HT1080 (cell line): ENCODE data around the gene LHFPL6. TPM values are rescaled to one million over a fixed set of nuclear protein-coding genes. Genes with fewer than 3 reads are reported as not detected.

Experiments
- DNase-seq: peaks from one replicate; pipeline ENCODE4 v3.0.0-alpha.2; 2015; ENCODE audit warnings: low read depth
- total RNA-seq: library from RNA; depleted of rRNA; stranded (reverse); fragments of >200 nt; shearing (Covaris generic); gene quantifications from 2 replicates; pipeline ENCODE4 v1.2.3, GENCODE V29; 2014

The LHFPL6 gene
- total RNA-seq, 1 experiment from 2014 or later, result 17.8 TPM

DNA sequence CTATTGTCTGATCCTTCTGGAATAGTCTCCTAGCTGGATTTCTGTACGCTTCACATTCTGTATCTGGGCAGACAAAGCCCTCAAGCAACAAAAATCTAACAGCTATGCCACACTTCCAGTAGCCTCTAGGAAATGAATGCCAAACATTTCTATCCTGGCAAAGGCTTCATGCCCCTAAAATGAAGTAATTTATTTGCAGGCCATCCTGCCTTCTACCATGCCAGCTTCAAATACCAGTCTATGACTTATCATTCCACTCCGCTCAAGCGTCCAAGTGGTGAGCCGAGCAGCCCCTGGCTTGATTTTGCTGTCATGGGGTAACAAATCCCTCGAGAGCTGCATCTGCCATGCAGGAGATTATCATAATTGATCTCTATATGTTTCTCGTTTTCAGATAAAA is 86.9 kb downstream of the LHFPL6 start:
- DNase-seq, result no peak

DNA sequence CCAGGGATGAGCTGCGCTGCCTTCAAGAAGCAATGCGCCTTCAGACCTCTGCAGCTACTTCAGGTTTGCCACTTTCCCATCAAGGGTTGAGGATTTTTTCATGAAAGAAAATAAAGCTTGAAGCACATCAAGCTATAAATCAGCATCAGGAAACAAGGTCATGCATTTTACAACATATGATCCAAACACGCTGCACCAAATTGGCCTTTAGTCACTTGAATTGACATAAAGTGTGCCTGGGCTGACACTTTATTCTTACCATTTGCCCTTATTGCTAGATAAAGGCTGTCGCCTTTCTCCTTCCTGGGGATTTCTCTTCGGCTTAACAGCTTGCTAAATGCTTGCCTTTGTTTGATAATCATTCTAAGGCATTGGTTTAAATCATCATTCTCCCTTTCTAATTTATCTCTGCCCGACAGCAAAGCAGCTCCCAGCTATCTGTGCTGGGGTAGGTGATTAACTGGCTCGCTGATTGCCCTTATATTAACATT is 87.7 kb downstream of the LHFPL6 start:
- no peak for DNase-seq

DNA sequence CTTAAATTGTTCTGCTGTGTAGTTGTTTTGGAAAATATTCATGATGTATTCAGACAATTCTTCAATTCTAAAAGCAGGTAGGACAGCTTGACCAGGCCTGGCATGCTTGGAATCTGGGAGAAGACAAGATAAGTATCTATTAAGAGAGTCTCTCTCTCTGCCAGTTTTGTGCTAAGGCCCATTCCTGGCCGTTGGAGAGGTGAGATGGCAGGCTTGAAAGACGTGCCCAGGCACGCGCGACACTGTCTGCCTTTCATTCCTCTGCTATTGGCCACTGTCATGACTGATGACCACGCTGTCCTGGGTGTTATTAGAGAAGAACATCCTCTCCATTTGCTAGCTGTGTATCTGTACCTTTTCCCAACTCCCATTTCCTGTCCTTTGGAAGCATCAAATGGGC is 90.3 kb downstream of the LHFPL6 start:
- DNase-seq, result no peak

DNA sequence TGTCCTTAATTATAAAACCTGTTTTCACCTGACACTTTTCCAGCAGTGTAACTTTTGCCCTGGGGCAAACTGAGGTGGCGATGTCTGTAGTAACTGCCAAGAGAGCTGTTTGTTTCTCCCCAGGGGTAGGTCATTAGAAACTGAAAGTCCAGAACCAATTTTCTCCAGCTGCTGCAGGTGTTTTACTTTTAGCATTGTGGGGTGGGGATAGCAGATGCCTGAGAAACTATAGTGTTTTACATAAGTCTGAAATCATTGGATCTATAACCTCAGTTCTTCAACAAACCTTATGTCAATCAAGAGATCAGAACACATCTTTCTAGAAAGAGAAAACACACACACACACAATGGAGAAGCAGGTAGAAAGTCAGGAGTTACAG is 92.7 kb downstream of the LHFPL6 start:
- DNase-seq, result no peak

DNA sequence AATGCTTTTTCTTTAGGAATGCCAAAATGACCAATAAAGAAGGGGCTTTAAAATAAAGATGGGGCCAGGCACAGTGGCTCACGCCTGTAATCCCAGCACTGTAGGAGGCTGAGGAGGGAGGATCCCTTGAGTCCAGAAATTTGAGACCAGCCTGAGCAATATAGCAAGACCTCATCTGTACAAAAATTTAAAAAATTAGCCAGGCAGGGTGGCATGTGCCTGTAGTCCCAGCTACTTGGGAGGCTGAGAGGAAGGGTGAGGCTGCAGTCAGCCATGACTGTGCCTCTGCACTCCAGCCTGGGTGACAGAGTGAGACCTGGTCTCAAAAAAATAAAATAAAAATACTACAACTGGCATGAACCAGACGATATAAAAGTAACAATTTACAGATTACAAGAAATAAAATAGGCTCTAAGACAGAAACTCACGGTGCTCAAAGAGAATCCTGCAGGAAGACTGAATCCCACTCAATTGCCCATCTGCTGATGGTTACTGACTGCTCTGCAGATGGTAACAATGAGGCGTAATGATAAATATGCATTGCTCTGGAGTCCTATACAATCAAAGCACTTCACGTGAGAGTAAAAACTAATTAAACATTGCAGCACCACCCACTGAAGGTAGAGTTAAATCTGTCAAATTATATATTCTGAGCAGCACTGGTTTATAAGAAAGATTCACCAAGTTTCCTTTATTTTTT is 93.2 kb downstream of the LHFPL6 start:
- no peak for DNase-seq

DNA sequence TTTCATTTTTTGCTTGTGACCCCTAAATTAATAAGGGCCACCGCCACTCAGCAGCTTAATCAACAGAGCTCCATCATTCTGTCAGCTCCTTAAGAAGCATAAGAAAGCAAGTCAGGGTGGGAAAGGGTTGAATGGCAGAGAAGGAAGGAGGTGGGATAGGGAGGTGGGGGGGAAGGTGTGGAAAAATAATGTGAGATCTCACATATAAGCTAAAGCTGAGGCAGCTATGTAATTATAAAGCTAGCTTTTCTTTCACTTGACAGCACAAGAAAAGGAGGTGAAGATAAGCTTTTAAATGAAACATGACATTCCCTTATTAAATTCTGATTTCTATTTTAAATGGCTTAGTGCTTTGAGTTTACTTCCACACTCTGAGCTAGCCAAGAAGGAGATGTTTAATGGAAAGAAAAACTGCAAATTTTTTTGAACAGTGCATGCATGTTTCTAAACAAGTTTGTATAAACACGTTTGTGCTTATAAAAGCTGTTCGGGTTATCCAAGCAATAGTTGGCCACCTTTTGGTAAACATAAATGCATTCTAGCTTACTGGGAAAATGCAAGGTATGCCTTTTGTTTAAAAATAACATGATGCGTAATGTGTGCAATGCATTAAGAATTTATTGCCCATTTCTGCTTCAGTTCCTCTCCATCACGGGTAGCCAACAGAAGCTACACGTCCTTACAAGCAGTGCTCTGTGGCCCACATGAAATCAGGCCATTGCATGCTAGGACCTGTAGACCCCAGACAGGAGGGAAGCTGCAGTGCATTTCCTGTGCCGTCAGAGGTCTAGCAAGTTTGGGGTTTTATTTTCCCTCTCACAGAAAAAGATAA is 96.2 kb downstream of the LHFPL6 start:
- no peak for DNase-seq

DNA sequence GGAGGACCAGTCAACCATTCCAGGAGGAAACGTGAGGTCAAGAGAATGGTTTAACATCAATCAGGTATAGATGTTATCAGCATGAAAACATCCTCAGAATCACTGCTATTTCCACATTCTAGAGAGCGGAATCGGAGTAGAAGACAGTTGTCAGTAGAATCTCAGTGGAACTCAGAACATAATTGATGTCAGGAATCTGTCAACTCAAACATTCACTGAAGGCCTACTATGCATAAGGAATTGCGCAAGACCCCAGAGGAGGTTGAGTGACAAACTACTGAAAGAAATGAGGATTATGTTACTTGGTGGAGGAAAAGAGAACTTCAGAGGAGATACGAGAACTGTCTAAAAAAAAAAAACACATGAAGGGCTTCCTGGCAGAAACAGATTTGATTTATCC is 97.8 kb downstream of the LHFPL6 start:
- no peak for DNase-seq

DNA sequence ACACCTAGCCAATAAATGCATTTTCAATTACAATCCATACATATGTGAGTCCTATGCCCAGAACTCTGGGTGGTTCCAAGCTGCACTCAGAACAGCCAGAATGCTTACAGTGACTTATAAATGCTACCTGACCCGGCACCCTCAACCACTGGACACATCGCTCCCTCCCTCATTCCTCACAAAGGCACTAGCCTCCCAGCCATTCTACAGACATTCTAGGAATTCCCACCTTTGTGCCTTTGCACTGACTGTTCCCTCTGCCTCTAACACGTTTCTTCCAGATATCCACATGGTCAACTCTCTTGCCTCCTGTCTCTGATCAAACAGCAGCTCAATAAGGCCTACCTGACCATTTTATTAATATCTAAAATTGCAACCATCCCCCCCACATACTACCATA is 99.9 kb downstream of the LHFPL6 start:
- DNase-seq, result no peak

DNA sequence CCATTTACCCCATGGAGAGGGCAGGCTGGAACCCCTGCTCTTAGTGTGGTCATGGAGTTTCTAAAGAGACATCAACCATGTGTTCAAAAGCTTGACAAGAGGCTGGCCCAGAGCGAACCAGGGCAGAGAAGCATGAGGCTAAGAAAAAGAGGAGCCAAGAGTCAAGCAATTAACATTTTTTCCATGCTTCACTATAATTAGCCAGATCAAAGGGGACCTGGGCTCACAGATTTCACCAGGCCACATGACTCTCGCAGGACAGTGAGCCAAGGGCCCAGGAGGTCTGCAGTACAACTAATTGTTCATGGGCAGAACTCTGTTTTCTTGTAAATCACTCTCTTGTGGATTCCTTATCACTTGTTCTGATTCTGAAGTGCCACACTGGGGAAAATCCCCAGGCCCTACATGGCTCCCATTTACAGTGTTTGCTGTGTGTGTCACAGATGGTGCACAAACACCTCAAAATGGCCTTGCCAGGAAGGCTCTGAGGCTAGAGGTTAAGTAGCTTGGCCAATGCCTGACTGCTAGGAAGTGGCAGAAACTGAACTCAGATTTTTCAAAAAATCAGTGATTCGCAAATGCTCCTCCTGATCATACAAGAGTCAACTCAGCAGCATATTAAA is 101.2 kb downstream of the LHFPL6 start:
- DNase-seq, result no peak

DNA sequence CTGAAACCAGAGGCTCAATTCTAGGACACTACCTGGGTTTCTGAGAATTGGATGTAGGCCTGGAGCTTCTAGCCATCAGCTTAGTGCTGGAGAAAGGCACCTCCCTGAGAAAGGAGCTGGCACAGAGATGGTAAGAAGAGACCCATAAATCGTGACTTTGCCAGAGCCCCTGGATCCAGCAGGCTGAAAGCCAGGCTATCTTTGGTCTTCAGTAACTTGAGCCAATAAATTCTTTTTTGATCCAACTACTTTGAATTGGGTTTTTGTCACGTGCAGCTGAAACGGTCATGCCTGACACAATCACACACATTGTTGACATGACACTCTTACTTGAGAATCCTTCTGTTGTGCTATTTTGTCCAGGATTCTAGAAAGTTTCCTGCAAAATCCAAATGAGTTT is 103.4 kb downstream of the LHFPL6 start:
- DNase-seq, result no peak

DNA sequence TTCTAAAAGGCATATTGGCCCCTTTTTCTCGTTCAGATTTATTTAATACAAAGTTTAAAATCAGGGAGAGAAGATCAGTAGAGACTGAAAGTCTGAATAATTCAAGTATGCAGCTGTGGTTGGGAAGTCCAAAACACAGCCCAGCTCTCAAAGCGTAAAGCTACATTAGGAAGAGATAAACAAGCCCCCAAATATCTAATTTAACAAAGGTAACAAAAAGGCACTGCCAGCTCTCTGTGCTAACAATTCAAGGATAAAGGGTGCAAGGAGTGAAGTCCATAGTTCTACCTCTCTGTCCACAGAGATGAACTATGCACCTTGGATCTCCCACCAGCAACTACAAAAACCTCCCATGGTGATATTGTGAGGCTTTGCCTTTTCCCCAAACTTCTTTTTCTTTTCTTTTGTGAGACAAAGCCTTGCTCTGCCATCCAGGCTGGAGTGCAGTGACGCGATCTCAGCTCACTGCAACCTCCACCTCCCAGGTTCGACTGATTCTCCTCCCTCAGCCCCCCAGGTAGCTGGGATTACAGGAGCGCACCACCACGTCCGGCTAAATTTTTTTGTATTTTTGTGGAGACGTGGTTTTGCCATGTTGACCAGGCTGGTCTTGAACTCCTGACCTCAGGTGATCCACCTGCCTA is 104.4 kb downstream of the LHFPL6 start:
- DNase-seq, result no peak

DNA sequence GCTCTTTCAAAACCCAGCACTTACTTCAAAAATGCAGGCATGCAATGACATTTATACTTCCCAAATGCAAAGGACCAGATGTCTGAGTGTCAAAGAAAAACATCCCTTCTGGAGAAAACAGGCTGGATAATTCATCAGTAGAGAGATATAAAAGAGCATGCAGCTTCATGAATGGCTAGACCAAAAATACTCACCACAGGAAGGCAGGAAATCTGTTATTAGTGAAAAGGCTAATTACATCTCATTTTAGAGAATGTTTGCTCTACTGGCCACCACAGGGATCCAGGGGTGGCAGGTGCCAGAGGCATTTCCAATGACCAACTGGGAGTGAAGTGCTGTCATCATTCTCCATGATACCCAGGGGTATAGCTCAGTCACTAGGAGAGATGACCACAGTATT is 106.5 kb downstream of the LHFPL6 start:
- DNase-seq, result no peak

DNA sequence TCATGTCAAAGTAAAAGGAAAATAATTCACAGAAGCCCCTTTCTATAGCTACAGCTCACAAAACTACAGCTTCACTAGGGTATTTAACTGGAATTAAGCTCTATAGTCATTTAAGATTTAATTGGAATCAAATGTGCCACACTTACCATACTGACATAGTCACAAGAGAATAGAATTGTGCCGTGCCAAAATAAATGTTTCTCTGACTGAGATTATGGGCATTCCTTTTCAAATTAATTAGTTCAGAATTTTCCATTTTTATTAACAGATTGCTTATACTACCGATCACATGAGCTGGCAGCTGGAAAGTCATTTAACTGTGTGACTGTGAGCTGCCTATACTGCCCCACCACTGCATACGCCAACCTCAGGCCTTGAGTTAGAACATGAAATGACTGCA is 108.4 kb downstream of the LHFPL6 start:
- no peak for DNase-seq

DNA sequence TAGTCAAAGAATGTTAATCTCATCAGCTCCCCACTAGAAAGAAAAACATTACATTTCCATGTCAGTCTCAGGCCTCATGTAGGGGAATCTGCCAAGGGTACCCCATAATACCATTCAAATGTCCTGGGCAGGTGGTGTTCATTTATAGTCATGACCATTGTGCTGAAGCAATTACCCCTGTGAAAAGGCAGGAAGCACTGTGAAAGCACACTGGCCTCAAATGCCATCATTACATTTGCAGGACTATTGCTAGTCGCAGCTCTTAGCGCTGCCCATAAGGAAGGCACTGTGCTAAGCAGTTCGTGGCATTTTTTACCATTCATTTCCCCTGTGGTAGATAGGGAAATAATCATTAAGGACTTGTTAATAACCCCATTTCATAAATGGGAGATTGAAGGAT is 109.0 kb downstream of the LHFPL6 start:
- DNase-seq, result no peak

DNA sequence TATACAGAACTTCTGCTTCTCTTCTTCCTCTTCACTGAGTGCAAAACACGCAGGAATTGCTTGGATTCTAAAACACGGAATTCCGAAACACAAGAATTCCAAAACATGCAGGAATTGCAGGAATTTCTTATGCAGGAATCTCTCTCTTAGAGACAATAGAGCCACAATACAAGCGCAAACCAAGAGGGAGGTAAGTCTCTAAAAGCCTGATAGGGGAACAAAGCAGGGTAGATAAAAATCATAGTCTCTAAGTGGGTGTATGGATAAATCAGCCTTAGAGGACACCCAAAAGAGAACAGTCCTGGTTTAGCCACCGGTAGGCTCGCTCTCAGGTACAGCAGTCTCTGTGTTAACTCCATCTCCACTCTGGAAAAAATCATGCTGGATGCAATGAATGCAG is 112.9 kb downstream of the LHFPL6 start:
- DNase-seq, result no peak

DNA sequence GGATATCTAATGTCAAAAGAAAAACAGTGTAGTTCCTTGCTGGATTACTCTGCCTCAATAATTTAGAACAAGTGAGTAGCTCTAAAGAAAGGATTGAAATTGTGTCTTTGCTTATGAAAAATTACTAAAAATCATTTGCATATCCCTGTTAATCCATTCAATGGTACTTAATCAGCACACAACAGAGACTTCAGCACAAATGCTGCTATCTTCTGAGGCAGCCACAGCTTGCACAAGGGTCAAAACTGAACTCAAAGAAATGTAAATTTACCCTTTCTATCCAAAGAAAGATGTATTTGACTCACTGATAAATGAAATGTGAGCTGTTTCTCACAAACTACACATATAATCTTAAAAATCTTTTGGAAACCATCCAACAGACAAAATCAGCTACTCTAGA is 116.2 kb downstream of the LHFPL6 start:
- no peak for DNase-seq

DNA sequence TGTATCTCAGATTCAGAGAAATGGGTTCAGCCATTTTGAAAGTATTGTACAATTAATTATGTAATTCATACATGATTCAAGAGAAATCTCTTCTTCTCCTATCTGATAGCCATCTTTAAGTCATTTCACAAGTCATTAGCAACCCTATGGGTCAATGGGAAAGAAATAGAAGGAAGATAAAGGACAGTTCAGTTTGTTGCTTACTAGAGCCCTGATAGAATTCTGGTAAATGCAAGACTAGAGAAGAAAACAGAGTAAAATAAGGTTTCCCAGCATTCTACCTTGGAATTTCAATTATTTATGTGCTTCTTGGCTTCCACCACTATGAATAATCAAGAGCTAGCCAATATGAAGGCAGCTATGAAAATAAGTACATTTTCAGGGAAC is 117.7 kb downstream of the LHFPL6 start:
- DNase-seq, result no peak

DNA sequence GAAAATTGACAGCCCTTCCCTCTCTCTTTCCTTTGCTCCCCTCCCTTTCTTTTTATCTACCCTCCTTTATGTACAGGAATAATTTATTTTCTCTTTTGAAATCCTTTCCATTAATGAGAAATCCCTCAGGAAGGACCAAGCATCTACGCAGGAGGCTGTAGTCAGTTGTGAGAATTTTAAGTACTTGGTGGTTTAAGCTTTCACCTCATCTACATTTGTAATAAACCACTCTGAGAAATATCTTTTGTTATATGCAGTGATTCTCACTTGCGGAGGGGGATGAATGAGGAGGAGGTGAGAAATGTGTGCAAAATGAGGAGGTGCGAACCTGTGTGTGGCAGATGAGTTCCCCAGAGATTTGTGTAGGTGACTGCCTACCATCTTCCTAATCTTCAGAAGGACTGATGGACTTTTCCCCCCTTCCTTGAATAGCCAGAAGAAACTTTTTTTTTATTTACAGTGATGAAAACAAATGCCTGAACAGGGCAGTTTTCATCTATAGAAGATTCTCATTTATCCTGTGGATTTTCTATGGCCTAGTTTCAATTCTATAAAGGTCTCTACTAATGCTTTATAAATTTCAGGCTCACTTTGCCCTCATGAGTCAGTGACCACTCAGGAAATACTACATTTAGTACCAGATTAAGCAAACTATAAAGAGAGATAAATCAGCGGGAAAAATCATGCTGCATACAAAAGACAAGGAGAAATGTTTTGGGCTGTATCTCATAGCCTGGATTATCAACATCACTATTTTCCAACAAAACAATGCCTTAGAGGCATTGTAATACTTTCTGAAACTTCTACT is 118.3 kb downstream of the LHFPL6 start:
- DNase-seq, result peak; percentile 71

DNA sequence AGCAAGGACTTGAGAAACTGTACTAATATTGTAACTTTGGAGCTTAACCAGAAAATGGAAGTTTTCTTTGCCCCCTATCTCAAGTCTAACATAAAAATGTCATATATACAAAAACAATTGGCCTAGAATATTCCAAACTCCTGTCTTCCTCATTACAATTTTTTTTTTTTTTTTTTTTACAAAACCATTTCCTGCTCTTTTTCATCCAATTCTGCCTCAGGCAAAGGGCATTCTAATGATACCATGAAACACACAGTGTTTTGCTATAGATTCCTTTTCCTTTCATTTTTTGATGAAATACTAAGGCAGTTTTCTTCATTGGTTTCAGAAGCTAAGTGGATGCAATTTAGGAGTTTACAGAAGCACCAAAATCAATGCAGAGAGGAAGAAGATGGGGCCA is 119.7 kb downstream of the LHFPL6 start:
- DNase-seq, result peak; percentile 18

DNA sequence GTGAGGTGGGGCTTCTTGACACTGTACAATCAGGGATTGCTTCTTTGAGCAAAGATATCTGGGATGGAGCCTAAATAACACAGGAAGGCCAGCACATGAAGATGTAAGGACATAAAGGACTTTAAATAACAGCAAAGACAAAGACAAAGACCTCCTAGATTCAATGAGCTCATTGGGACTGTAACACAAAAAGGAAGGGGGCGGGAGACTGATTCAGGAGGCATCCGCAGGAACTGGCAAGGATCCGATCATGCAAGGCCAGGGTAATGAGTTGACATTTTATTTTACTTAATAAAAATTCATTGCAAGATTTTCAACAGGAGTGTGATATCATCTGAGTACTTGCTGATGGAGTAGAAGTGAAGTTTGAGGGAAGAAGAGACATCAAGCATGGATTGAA is 121.5 kb downstream of the LHFPL6 start:
- DNase-seq, result no peak

DNA sequence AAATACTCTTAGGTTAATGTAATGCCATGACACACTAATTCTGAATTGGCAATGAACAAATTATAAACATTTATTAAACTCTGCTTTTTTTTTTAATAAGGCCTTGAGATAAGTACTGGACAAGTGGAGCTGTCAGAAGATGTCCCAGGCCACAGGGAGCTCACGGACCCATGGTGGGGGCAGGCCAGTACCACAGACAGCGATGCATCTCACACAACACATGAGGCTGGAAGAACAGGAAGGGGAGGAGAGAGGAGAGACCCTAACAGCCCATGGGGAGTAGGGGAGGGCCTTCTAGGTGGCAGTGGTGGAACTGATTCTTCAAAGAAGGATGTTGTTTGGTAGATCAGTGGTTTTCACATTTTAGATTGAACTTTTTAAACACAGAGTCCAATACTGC is 128.4 kb downstream of the LHFPL6 start:
- DNase-seq, result no peak
